GM18526 (cell line): ENCODE measurements around the gene CALML5.

Experiments used
- POLR2A ChIP-seq: IDR thresholded peaks from 3 replicates; pipeline ENCODE4 v1.6.1; 2011; ENCODE audit not compliant: insufficient read length; ENCODE audit errors: extremely low read depth

Gene CALML5

DNA sequence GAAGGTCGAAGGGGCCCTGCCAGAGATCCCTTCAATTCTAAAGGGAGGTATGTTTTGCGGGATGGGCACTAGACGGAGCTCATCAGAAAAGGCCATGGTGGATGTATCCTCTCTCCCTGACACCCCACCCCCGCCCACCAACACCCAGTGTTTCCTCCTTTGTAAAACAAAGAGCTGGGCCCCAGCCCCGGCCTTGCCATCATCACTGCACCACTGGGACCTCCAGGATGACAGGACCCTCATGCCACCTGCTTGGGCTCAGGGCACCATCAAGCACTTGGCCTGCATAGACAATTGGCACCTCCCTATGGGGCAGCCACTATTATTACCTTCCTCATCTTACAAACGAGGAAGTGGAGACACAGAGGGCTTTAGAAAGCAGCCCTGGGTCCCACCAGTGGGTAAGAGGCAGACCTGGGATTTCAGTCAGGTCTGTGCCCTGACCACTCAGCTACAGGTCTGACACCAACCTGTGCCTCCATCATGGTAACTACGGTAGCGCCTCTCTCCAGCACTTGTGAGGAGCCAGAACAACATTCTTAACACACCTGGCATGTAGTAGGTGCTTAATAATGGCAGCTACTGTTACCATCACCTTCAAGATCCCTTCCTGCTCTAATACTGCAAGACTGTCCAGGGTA lies 27.4 kb upstream of the CALML5 start:
- TF ChIP-seq POLR2A = no peak

DNA sequence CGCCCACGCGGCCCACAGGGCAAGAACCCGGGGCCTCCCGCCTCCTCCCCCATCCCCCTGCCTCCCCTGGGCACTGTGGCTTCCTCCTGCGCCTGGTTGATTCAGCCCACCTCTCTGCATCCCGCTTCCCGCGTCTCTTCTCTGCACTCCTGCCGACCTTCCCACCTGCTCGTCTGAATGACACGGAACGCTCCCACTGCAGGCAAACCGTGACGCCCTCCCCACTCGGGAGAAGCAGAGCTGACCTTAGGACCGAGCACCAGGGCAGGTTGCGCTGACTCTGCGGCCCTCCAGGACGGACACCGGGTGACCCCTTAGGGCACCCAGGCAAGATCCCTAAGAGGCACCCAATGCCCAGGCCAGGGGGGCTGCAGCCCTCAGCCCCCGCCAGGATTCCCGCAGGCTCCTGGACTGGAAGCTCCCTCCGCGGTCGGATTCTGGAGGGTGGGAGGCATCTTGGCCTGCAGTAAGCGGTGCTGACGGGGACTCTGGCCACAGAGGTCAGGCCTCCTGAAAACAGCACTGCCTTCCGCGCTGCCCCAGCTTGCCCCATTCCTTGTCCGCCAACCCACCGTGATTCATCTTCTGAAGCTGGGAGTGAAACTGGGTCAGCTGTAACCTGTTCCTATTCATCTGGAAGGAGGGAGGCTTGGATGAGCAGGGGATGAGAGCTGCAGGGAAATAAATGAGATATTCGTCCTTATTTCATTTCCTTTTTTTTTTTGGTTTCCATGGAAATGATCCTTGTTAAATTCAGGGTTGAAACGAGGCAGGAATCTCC lies 26.4 kb upstream of the CALML5 start:
- TF ChIP-seq POLR2A = no peak

DNA sequence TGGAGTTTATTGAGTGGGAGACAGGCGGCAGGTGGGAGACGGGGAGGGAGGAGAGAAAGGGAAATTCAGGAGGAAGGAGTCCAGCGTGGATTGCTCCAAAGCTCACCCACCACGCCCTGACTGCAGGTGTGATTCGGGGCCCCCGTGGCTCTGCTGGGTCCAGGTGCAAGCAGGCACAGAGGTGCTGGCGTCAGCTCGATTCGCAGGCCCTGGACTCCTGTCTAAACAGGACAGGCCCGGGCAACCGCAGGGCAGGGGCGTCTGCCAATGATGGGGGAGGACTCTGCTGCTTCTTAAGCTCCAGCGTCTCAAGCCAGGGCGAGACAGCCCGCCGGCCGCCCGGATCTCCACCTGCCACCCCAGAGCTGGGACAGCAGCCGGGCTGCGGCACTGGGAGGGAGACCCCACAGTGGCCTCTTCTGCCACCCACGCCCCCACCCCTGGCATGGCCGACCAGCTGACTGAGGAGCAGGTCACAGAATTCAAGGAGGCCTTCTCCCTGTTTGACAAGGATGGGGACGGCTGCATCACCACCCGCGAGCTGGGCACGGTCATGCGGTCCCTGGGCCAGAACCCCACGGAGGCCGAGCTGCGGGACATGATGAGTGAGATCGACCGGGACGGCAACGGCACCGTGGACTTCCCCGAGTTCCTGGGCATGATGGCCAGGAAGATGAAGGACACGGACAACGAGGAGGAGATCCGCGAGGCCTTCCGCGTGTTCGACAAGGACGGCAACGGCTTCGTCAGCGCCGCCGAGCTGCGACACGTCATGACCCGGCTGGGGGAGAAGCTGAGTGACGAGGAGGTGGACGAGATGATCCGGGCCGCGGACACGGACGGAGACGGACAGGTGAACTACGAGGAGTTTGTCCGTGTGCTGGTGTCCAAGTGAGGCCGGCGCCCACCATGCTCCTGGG lies 25.5 kb upstream of the CALML5 start, which contains the start of gene CALML3:
Gene CALML3 (plus strand): TSS at position 321 of the 920 bp plus-strand sequence. CDS start 125 bp downstream, at position 446.
- no peak for TF ChIP-seq POLR2A

DNA sequence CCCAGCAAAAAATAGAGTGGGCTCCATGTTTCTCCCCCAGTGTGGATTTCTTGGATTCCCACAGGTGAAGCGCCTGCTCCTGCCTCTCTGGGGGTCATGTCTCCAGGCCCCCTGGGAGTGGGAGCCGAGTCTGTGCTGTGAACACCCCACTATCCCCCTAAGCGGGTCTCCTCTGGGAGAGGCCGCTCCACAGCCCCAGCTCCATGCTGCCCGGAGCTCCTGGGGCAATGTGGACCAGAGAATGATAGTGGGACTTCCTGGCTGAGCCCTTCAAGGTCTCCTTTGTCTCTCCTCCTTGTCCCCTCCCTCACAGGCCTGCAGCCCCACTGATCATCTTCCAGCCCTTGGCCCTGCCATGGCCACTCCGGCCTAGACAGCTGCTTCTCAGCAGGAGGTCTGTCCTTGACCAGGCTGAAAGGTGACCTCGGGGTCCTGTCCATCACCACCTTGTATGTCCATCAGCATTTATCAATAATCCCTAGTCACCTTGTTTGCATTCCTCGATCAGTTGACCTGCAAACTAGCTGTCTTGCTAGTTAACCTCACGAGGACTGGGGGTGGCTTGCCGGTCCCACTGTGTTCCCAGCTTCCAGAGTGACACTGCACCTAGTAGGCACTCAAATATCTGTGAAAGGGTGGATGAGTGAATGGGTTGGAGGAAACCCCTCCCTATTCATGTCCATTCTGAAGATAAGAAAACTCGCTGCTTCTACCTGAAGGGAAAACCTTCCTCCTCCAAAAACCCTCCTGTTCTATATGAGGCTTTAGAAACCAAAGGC lies 24.6 kb upstream of the CALML5 start:
- no peak for TF ChIP-seq POLR2A

DNA sequence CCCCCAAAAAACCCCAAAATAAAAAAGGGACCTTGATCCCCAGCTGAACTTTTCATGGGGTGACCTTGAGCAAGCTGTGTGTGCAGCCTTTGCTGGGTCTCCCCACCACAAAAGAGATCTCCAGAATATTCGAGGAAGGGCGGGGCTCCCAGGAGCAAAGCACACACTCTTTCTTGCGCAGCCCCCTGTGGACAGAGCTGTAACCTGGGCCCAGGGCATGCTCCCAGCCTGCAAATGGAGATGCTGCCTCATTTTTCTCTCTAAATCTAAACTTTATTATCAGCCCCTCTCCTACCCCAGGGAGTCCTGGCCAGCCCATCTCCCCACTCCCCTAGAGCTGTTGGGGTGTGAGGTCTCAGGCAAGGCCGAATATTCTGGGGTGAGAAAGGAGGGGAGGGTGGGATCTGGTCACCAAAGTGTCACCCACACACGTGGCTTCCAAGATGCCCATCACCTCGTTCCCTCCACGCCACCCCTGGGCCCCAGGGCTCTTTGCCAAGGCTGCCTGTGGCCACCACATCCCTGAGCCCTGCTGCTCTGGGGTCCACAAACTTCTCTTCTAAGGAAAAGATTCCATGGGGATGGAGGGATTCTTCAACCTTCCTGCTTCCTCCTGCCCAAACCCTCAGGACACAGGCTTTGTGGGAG lies 23.7 kb upstream of the CALML5 start:
- TF ChIP-seq POLR2A = no peak

DNA sequence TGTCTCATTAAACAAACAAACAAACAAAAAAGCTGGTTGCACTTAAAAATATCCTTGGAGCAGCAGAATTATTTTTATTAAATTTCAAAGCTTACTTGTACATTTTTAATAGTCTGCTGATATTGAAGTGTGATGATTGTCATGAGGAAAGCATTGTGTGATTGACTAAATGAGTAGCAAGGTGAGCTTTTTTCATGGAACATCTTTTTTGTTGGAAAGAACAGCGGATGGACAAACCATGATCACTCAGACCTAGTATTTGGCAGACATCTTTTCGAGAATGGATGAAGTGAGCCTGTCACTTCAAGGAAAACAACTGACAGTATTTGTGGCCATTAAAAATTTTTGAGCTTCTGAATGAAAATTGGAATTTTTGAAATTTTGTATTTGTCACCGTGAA lies 19.7 kb upstream of the CALML5 start:
- no peak for TF ChIP-seq POLR2A

DNA sequence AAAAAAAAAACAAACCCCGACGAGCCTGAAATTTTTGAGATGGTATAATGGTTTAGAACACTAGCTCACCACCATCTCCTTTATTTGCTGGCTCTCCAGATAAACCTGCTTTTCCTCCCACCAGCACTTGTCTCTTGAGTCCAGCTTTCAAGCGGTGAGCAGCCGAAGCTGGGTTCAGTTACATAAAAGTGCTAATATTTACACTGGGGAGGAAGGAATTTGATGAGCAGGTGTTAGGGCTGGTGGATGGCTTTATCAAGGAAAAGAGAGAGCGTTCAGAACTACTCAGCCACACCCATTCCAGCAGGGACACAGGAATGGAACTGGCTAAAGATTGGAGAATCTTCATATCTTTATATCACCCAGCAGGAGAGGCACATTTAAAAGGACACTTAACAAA lies 18.8 kb upstream of the CALML5 start:
- no peak for TF ChIP-seq POLR2A

DNA sequence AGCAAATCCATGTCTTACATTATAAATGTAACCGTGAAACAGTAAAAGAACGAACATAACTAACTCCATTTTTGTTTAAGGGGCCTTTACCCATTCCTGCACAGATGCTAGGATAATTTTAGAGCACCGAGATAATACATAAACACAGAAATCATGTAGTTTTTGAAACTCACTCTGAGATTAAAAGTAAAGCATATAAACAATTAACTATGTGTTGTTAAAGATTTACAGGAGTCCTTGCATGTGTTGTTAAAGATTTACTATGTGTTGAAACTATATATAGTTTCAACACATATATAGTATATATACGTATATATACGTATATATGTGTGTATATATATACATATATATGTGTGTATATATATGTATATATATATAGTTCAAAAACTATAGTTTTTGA lies 18.2 kb upstream of the CALML5 start:
- TF ChIP-seq POLR2A = no peak

DNA sequence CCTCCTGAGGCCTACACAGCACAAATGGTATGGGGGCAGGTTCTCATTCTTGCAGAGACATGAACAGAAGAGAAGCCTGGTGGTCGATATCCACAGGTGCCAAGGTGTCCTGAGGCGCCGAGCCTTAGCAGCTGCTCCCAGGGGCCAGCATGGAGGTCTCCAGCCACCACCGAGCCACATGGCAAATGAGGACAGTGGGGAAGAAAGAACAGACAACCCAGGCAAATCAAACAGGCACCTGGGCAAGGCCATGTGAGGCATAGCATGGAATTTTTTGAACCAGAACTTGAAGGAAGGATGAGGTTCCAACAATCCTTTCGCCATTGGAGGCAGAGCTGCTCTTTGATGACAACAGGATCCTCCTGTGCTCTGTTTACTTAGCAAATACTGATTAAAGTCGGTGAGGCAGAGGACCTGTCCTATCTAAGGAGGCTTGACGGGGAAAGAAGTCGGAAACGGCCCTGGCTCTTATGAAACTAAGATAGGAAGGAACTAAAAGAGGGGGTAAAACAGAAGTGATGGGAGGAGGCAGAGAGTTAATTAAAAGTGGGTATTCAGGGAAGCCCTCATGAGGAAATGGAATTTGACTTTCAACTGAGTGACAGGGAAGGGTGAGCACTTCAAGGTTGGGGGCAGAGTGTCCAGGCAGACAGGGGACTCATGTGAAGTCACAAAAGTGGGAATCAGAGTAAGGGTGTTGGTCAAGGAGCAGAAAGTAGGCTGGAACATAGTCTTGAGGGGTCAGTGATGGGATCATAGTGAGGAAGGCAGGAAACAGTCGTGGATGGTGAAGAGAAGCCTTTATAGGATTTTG lies 16.8 kb upstream of the CALML5 start:
- no peak for TF ChIP-seq POLR2A

DNA sequence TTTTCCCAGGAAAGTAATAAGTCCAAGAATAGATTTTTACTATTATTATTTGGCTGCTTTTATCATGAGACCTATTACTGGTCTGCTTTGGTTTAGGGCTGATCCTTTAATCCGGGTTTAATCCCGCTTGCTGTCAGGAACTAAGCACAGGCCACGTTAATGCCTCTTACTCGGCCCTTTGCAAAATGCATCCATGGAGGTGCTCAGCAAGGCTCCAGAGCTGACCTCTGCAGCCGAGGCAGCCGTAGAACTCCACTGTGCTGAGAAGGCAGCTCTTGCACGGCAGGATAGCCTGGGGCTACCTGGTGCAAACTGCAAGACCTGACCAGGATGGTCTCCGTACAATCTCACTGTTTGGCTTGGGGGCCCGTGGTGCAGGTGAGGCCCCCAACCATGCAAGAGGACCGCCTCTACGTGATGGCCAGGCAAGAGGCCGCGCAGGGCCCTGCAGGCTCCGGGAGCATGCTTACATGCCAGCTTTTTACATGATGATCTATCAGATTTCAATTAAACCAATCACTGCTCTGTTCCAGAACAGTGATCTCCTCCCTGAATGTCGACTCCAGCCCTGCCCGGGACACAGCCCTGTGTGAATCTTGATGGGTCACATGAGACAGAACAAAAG lies 15.0 kb upstream of the CALML5 start:
- TF ChIP-seq POLR2A = no peak

DNA sequence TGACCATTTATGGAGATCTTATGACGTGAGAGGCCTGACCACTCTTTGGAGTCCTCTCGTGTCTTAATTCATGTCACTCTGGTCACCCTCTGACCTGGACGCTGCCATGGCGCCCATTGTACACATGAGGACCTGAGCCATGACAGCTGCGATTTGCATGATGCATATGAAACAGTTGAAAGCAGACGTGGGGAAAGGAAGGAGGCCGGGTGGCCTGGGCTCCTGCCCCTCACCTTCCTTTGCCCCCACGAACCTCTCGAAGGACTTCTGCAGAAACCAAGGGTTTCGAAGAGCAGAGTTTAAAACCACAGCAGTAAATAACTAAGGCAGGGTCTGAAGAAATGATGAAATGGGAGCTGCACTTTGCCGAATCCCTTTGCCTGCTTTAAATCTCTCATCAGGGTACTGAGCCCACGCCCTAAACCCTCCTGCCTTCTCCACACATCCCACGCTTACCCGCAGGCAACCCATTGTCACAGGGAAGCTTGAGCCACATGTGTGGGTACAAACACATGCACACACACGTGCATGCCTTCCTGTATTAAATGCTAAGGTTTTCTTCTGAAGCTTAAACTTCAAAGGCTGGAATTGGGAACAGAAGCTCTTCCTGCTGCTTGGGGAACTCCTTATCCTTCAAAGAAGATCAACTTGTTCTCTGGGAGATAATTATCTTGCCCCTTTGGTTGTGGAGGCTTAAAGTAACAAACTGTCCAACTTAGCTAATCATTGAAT lies 13.7 kb upstream of the CALML5 start:
- no peak for TF ChIP-seq POLR2A

DNA sequence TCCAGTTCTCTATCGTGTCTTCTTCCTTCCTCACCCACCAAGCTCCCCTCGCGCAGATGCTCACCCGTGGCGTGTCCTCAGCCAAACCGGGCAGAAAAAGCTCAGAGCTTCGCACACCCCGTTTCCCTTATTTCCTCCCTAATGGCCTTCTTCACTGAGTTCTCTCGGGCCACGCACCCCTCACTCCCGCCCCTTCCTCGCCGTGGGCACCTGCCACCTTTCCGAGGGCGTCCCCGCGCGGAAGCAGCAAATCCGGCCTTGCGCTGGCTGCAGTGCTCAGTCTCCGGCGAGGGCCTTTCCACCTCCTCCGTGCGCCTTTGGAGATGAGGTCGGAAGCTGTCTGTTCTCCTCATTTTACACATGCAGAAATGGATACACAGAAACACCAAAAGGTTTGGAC lies 13.0 kb upstream of the CALML5 start:
- TF ChIP-seq POLR2A = no peak
